GM19351 (cell line): ENCODE data around the gene RASSF4.
"Not testable (repeated sequence)": the region's sequence is repeated elsewhere in the genome, so short reads cannot be mapped to it uniquely, and the experiment has no call there.

Source experiments
- ATAC-seq: cut with Tn5 transposase; IDR thresholded peaks from one replicate; pipeline ENCODE4 v1.9.1; 2021; ENCODE audit warnings: mild to moderate bottlenecking, moderate library complexity; ENCODE audit not compliant: unreplicated experiment

The RASSF4 gene

DNA sequence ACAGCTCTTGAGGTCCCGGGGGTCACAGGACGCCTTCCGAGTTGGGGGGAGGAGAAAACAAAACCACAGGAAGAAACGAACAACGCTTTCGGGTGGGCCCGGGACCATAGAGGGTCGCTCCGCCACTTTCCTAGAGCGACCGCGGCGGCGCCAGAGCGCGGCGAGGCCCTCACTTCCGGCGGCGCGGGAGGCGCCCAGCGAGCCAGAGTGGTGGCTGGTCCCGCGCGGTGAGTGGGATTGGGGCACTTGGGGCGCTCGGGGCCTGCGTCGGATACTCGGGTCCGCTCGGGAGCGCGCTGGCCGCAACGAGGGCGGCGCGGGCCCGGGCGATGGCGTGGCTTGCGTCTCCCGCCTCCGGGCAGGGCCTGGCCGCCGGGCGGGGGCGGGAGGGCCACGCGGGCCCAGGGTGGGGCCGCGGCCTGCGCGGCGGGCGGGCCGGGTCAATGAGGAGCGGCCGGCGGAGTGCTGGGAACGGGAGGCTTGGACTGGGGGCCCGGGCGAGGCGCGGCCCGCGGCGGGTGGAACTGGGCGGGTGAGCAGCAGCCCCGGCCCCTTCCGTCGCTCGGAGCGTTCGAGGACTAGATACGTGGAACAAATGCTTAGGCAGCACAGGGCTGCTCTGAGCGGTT is 41.3 kb downstream of the RASSF4 start, which contains the start of gene ZNF22:
ZNF22 (plus strand) TSS at position 172 of the 629 bp plus-strand sequence. CDS start 2,446 bp downstream, outside the sequence.
- ATAC-seq = peak; percentile 72

DNA sequence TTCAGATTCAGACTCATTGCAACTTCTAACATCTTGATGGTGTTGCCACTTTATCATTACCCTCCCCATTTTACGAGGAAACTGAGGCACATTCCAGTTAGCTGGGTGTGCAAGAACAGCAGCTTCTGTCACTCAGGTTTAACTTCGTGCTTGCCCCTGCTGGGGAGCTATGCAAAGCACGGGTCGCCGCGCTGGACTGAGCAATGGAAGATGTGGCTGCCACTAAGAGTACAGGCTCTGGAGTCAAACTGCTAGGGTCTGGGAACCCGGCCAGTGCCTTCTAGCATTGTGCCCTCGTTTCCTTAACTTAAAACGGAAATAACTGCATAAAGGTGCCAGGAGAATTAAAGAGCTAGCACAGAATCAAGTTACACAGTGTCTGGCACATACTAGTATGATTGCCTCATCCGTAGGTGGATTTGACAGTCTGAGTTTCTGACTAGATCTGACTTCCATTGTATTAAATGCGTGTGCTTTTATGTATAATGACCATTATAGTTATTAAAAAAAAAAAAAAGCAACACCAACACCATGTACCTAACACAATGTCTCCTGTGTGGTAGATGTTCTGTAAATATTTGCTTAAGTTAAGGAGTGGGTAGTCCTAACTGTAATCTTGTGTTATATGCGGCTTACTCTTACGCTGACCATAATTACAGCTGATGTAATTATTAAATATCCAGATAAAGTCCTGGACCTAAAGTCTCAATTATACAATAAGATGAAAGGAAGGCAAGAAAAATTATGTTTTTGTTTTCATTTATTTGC is 42.0 kb downstream of the RASSF4 start:
- peak; percentile 80 for ATAC-seq

DNA sequence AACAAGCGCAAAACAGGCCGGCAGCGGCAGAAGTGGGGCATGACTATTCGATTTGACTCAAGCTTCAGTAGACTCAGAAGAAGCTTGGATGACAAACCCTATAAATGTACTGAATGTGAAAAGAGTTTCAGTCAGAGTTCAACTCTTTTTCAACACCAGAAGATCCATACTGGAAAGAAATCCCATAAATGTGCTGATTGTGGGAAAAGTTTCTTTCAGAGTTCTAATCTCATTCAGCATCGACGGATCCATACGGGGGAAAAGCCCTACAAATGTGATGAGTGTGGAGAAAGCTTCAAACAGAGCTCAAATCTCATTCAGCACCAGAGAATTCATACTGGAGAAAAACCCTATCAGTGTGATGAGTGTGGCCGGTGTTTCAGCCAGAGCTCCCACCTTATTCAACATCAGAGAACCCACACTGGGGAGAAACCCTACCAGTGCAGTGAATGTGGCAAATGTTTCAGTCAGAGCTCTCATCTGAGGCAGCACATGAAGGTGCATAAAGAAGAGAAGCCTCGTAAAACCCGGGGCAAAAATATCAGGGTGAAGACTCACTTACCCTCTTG is 43.9 kb downstream of the RASSF4 start:
- no peak for ATAC-seq

DNA sequence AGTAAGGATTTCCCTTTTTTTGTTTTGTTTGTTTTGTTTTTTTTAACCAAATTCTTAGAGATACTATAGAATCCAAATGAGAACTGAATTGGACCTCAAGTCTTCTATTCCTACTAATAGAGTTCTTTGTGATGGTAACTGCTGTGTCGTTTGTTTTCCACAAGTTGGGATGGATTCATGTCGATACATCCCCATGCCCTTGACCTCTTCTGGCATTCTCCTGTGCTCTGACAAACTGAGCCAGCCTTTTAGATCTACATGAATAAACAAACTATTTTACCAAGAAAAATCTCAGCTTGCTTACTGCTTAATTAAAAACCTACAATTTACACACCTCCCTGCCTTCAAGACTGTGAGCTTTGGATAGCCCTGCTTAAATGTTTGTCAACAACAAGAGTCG is 45.1 kb downstream of the RASSF4 start:
- ATAC-seq = no peak

DNA sequence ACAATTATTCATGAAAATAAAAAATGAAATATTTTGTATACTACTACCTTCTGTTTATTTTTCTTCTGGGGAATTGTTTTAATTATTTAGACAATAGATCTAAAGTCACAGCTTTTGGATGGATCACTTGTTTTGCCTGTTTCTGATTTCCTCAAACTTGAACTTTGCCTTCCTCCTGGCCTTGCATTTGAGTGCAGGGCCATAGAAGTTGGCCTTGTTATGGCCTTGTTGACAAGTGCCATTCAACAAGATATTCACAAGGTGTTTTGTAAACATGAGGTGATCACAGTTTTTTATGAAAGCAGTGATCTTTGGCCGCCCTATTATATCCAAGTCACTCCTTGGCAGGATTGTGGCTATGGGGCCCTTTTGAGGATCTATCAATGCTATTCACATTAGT is 45.7 kb downstream of the RASSF4 start:
- ATAC-seq = no peak

DNA sequence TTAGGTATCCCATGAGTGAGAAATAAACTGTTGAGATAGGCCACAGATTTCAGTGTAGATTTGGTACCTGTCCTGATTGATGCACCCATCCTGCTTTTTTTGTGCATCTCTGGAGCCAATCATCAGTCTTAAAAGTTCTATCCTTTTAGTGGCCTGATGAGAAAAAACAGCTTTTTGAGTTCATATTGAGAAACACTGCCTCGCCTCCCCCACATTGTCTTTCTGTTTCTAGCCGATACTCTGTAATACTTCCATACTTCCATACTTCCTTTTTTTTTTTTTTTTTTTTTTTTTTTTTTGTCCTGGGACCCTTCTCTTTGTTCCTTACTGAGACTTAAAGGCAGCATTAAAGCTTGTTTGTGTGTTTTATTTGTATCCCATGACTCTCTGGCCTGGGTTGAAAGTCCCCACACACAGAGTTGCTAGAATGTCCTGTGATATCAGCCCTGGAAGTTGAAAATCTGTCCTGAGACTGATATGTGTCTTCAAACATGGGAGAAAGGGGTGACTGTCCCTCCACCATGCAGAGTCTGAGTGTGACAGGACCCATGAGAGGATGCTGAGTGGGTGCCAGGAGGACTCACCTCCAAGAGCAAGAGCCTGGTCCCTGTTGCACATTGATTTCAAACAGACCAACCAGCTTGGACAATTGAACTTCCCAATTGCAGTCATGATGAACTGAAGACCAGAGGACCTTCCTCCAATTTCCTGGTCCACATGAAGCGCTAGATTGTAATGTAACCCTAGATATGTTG is 46.9 kb downstream of the RASSF4 start:
- no peak for ATAC-seq

DNA sequence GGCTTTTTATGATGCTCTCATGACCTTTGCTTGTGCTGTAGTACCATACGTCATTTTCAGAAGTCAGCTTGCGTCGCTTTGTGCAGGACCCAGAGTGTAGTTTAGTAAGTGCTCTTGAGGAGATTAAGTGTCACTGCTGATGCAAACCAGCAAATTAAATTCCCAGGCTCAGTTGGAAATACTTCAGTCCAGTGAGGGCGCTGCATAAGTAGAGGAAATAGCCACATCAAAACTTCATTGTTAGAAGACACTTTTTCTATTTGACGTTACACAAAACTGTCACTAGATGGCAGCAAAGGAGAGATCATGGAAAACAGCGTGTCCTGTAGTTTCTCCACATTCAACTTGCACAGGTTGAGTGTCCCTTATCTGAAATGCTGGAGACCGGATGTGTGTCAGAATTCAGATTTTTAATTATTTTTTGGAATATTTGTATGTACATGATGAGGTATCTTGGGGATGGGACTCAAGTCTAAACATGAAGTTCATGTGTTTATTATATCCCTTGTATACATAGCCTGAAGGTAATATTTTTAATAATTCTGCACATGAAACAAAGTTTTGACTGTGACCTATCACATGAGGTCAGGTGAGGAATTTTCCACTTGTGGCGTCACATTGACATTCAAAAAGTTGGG is 49.0 kb downstream of the RASSF4 start:
- peak; percentile 89 for ATAC-seq

DNA sequence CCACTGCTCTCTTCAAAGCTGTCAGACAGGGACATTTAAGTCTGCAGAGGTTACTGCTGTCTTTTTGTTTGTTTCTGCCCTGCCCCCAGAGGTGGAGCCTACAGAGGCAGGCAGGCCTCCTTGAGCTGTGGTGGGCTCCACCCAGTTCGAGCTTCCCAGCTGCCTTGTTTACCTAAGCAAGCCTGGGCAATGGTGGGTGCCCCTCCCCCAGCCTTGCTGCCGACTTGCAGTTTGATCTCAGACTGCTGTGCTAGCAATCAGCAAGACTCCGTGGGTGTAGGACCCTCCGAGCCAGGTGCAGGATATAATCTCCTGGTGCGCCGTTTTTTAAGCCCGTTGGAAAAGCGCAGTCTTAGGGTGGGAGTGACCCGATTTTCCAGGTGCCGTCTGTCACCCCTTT is 55.0 kb downstream of the RASSF4 start:
- not testable (repeated sequence) for ATAC-seq

DNA sequence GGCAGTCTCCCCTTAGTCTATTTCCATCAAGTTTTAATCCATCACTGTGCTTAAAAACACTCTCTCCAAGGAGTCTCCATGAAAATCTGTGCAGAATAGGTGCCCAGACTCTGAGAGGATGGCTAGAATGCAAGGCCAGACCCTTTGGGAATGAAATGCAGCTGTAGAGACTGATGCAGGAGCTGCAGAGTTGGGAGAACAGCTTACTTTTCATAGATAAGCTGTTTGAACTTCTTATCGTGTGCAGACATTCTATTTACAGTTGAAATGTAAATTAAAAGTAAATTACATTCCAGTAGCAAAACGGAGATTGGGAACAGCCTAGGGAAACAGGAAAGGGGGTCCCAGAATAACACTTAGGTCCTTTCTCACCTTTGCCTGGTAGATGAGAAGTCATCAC is 56.0 kb downstream of the RASSF4 start:
- no peak for ATAC-seq

DNA sequence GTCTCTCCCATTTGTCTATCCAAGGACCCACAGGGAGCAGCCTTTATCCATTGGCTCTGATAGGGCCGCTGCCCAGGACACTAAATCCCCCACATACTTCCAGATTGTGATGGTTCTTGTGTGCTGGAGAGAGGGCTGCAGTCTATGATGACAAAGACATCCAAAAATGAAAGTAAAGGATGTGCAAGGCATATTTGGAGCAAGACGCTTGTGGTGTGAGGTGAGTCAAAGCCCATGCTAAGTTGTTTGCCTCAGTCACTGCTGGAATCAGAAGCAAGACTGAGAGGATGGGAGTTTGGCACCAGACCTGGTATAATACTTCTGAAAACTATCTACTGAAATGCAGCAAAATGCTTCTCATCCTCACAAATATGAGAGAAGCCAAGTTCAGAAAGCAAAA is 63.8 kb downstream of the RASSF4 start:
- no peak for ATAC-seq

DNA sequence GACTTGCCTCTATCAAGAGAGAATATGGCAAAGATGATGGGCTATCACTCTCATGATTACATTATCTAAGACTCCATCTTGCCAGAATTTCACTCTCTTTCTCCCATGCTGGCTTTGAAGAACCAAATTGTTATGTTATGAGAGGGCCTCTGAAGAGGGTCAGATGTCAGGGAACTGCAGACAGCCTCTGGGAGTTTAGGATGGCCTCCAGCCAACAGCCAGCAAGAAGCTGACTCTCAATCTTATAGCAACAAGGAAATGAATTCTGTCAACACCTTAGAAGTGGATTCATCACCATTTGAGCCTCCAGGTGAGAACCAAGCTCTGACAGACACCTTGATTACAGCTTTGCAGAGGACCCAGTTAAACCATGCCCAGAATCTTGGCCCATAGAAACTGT is 74.7 kb downstream of the RASSF4 start:
- no peak for ATAC-seq

DNA sequence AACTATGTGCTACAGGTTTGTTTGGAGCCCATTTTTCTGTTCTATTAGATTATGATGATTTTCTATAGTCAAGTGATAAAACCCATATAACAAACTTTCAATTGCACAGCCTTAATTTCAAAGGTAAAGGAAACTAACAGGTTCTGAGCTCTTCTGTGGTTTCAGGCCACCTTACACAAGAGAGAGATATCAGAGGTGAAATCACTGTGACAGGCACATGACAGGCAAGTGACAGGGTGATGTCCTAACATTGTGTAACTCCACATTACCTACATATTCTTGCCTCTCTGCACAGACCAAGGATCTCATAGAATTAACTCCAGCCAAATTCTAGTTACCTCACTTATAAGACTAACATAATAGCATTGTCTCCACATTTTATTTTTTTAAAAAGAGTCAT is 76.1 kb downstream of the RASSF4 start:
- no peak for ATAC-seq

DNA sequence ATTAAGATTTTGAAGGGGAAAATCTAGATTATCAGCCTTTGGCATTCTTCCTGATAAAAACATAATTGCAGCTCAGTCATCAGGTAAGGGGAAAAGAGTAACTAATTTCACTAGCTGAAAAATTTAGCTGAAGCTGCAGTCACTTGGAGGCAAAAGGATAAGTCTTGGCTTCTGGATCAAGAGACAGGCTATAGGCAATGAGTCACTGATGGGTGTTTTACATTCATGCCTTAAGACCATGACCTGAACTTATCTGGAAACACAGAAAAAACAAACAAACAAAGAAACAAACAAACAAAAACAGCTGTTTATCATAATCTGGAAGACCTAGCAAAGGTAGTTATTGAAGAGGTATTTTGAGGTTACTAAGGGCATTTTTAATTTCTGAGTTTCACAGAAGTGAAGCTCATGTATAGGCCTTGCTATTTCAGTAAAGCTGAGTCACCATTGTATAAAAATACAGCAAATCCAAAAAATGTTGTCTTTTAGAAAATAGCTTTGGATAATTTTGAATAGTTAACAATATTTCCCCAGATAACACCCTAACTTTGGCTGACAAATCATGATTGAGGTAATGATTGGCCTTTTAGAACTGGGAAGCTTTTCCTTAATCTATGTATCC is 81.4 kb downstream of the RASSF4 start:
- no peak for ATAC-seq

DNA sequence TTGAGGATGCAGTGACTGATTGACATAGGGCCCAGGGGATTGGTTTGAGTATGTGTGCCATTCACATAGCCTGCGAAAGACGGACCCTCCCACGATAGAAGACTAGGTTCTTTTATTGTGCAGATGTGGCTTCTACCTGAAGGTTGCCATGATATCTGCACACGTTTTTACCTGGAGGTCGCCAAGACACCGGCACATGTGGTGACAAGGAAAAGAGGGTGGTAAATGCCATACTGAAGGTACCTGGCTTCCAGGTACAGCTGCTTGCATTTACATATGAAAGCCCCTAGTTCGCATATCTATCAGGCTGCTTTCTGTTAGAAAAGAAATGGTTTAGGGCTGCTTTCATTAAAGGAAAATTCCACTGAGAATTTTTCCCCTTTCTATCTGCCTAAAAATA is 84.7 kb downstream of the RASSF4 start:
- no peak for ATAC-seq
